Kidney capillary endothelial cell (primary cell): ENCODE measurements around the gene ZNF780A.
"Not testable (repeated sequence)": the region's sequence is repeated elsewhere in the genome, so short reads cannot be mapped to it uniquely, and the experiment has no call there.

ENCODE experiments used
- DNase-seq: peaks from one replicate; pipeline ENCODE4 v3.0.0-alpha.2; 2018; ENCODE audit warnings: low spot score

The ZNF780A gene

GRCh38 chr19:40084948-40085347 lies 5.8 kb downstream of the ZNF780A start:
- DNase-seq, result no peak

GRCh38 chr19:40081411-40081810 lies 9.3 kb downstream of the ZNF780A start:
- DNase-seq, result no peak

DNA sequence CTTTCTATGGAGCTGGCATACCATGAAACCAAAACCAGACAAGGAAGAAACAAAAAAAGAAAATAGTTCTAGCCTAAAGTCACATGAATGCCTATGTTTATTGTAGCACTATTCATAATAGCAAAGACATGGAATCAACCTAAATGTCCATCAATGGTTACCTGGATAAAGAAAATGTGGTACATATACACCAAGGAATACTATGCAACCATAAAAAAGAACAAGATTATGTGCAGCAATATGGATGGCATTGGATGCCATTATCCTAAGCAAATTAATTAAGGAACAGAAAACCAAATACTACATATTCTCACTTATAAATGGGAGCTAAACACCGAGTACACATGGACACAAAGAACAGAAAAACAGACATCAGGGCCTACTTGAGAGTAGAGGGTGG lies 10.5 kb downstream of the ZNF780A start:
- DNase-seq, result no peak

GRCh38 chr19:40078377-40078776 lies 12.4 kb downstream of the ZNF780A start:
- no peak for DNase-seq

- no peak for DNase-seq
Observed at GRCh38 chr19:40070058-40070457, 20.7 kb downstream of the ZNF780A start.

- no peak for DNase-seq
Observed at GRCh38 chr19:40059624-40060023, 31.1 kb downstream of the ZNF780A start.

DNA sequence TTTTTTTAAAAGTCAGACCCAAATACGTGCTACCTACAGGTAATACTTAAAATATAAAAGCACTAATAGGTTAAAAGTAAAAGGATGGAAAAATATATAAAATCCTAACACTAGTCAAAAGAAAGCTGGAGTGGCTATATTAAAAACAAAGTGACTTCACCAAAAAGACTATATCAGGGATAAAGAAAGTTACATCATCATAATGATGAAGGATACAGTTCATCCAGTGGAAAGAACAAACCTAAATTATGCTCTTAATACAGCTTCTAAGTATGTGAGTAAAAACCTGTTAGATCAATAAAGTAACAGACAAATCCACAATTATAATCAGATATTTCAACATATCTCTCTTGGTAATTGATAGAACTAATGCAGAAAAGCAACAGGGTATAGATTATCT lies 33.6 kb downstream of the ZNF780A start:
- DNase-seq, result no peak

- no peak for DNase-seq
Observed at GRCh38 chr19:40056505-40056904, 34.2 kb downstream of the ZNF780A start.

GRCh38 chr19:40055832-40056504 lies 34.8 kb downstream of the ZNF780A start, which contains the start of gene ZNF780B:
Gene ZNF780B, minus strand, starts transcription at chr19:40056231. Its CDS starts 5,899 bp downstream, at chr19:40050332.
- peak; percentile 48 for DNase-seq

- DNase-seq, result no peak
Observed at GRCh38 chr19:40055049-40055448, 35.7 kb downstream of the ZNF780A start.

GRCh38 chr19:40054632-40055031 lies 36.1 kb downstream of the ZNF780A start:
- DNase-seq, result no peak

- DNase-seq, result no peak
Observed at GRCh38 chr19:40053491-40053890, 37.3 kb downstream of the ZNF780A start.

GRCh38 chr19:40041718-40042117 lies 49.0 kb downstream of the ZNF780A start:
- DNase-seq, result not testable (repeated sequence)

GRCh38 chr19:40038047-40038446 lies 52.7 kb downstream of the ZNF780A start:
- DNase-seq, result not testable (repeated sequence)

DNA sequence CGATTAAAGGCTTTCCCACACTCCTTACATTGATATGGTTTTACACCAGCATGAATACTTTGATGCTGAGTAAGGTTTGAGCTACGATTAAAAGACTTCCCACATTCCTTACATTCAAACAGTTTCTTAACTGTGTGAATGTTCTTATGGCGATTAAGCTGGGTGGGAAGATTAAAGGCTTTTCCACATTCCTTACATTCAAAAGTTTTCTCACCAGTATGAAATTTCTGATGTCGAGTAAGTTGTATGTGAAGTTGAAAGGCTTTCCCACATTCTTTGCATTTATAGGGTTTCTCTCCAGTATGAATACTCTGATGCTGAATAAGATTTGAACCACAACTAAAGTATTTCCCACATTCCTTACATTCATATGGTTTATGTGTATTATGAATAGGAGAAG lies 54.7 kb downstream of the ZNF780A start:
- DNase-seq, result no peak

DNA sequence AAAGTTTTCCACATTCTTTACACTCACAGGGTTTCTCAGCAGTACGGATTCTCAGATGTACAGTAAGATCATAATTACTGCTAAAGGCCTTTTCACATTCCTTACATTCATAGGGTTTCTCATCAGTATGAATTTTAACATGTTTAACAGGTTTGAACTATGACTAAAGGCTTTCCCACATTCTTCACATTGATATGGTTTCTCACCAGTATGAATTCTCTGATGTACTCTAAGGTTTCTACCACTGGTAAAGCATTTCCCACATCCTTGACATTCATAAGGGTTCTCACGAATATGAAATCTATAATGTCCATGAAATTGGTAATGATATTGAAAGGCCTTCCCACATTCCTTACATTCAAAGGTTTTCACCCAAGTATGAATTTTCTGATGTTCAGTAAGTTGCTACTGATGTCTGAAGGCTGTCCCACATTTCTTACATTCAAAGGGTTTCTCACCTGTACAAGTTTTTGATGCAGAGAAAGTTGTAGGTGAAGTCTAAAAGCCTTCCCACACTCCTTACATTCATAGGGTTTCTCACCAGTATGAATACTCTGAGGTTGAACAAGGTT lies 56.7 kb downstream of the ZNF780A start:
- DNase-seq, result no peak

GRCh38 chr19:40026597-40026970 lies 64.2 kb downstream of the ZNF780A start:
- DNase-seq, result no peak

DNA sequence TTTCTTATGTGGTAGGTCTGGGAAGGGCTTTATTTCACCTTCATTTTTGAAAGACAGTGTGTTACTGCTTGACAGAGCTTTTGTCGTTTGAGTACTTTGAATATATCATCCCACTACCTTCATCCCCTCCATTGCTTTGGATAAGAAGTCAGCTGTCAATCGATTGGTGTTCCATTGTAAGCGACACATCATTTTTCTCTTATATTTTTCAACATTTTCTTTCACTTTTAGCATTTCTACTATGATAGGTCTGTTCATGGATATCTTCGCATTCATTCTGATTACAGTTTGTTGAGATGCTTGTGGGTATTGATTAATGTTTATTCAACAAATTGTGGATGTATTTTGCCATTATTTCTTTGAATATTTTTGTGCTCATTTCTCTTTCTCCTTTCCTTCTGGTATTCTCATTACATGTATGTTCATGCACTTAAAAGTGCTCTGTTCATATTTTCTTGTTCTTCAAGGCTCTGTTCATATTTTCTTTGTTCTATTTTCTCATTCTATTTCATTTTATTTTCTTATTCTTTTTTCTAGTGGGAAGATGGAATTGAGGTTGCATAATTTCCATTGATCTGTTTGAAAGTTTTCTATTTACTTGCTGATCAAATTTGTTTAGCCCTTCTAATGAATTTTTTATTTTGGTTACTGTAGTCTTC lies 64.7 kb downstream of the ZNF780A start:
- DNase-seq, result no peak

DNA sequence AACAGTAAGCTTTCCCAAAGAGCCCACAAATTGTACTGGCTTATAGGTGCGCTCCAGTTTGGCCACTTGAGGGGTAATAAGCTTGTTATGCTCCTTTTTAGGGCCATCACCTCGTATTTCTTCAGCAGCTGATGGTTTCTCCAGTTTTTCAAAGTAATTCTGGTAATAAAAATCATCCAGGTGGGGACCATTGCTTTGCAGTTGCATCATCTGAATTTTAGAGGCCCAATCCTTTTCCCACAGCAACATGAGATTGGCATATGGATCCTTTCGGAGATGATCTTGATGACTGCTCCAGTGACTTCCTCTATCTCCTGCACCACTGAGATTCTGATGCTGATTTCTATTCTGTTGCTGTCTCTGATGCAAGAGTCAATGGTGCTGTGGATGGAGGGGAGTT lies 66.8 kb downstream of the ZNF780A start:
- DNase-seq, result no peak
